ENCODE results near the gene OSM. TPM values are rescaled to one million over a fixed set of nuclear protein-coding genes. Genes with fewer than 3 reads are reported as not detected.

OSM gene
- total and polyA plus RNA-seq, 2 experiments from 2014 or later, result not detected

GRCh38 chr22:30312053-30312452, 45.4 kb upstream of the OSM start:
- DNase-seq, result peak; percentile 91
- H3K9me2 ChIP-seq (ENCODE audit: insufficient read depth), result no peaks in the 10 kb centered on the region
- H3K27ac ChIP-seq, result peak overlapping the region; percentile 78
- peaks cover 10% of the 10 kb centered on the region for H4K20me1 ChIP-seq (ENCODE audit: insufficient read depth)
- no peaks in the 10 kb centered on the region for H3K27me3 ChIP-seq (replicated peaks; ENCODE audit: insufficient read depth)
- peaks cover 79% of the 10 kb centered on the region for H3K79me2 ChIP-seq (ENCODE audit: insufficient read depth)
- in situ Hi-C loops (cut with MboI), result no loop called here
- WGBS, 2 experiments (ENCODE audit: low coverage in 1 of 2, low lambda C conversion rate in 2 of 2, missing lambda C conversion rate in 2 of 2), result 32 to 36% methylated on average over 6 of the region's 6 CpGs
- no peak overlapping the region for H3K4me3 ChIP-seq
- TF ChIP-seq EZH2 (IDR thresholded peaks at IDR 0.05; ENCODE audit: insufficient read depth, poor library complexity, severe bottlenecking), result no peak
- TF ChIP-seq EZH2phosphoT487 (IDR thresholded peaks at IDR 0.05; ENCODE audit: insufficient read depth, low read depth), result no peak
- peak overlapping the region; percentile 31 for H3K4me2 ChIP-seq (ENCODE audit: unreplicated experiment)
- peak overlapping the region; percentile 54 for H3K9ac ChIP-seq
- no peaks in the 10 kb centered on the region for H3K9me3 ChIP-seq (ENCODE audit: low read depth)
- H2AFZ ChIP-seq, result no peak overlapping the region
- H3K36me3 ChIP-seq (ENCODE audit: low read depth), result no peaks in the 10 kb centered on the region
- H3F3A ChIP-seq (ENCODE audit: insufficient read depth), result peaks cover 39% of the 10 kb centered on the region
- peaks cover 44% of the 10 kb centered on the region for H3K4me1 ChIP-seq (ENCODE audit: insufficient read depth)

GRCh38 chr22:30310881-30311771, 44.5 kb upstream of the OSM start:
- Histone ChIP-seq H3K4me3 (no peak overlapping the region), H3K27ac (peak overlapping the region; percentile 78), H3K36me3 (ENCODE audit: low read depth) (no peaks in the 10 kb centered on the region), H3K9me2 (ENCODE audit: insufficient read depth) (no peaks in the 10 kb centered on the region), H2AFZ (no peak overlapping the region), H3K79me2 (ENCODE audit: insufficient read depth) (peaks cover 79% of the 10 kb centered on the region), H3K27me3 (replicated peaks; ENCODE audit: insufficient read depth) (no peaks in the 10 kb centered on the region), H3K9me3 (ENCODE audit: low read depth) (no peaks in the 10 kb centered on the region), H4K20me1 (ENCODE audit: insufficient read depth) (peaks cover 10% of the 10 kb centered on the region), H3K4me2 (ENCODE audit: unreplicated experiment) (peak overlapping the region; percentile 31), H3K9ac (peak overlapping the region; percentile 54), H3F3A (ENCODE audit: insufficient read depth) (peaks cover 42% of the 10 kb centered on the region), H3K4me1 (ENCODE audit: insufficient read depth) (peaks cover 42% of the 10 kb centered on the region)
- in situ Hi-C loops (cut with MboI), result no loop called here
- 39 to 45% methylated on average over 8 of the region's 8 CpGs for WGBS, 2 experiments (ENCODE audit: low coverage in 1 of 2, low lambda C conversion rate in 2 of 2, missing lambda C conversion rate in 2 of 2)
- no peak for TF ChIP-seq EZH2 (IDR thresholded peaks at IDR 0.05; ENCODE audit: insufficient read depth, poor library complexity, severe bottlenecking)
- no peak for TF ChIP-seq EZH2phosphoT487 (IDR thresholded peaks at IDR 0.05; ENCODE audit: insufficient read depth, low read depth)
- peak; percentile 84 for DNase-seq

GRCh38 chr22:30309951-30310741, 43.5 kb upstream of the OSM start:
- Histone ChIP-seq H3K9me3 (ENCODE audit: low read depth) (no peaks in the 10 kb centered on the region), H3K79me2 (ENCODE audit: insufficient read depth) (peaks cover 79% of the 10 kb centered on the region), H2AFZ (no peak overlapping the region), H4K20me1 (ENCODE audit: insufficient read depth) (peaks cover 10% of the 10 kb centered on the region), H3K4me2 (ENCODE audit: unreplicated experiment) (peak overlapping the region; percentile 43), H3F3A (ENCODE audit: insufficient read depth) (peaks cover 42% of the 10 kb centered on the region), H3K4me1 (ENCODE audit: insufficient read depth) (peaks cover 51% of the 10 kb centered on the region), H3K27me3 (replicated peaks; ENCODE audit: insufficient read depth) (no peaks in the 10 kb centered on the region), H3K4me3 (no peak overlapping the region), H3K9ac (peak overlapping the region; percentile 54), H3K9me2 (ENCODE audit: insufficient read depth) (no peaks in the 10 kb centered on the region), H3K36me3 (ENCODE audit: low read depth) (no peaks in the 10 kb centered on the region), H3K27ac (peak overlapping the region; percentile 78)
- DNase-seq, result peak; percentile 87
- WGBS, 2 experiments (ENCODE audit: low coverage in 1 of 2, low lambda C conversion rate in 2 of 2, missing lambda C conversion rate in 2 of 2), result 41 to 42% methylated on average over 7 of the region's 7 CpGs
- in situ Hi-C loops (cut with MboI), result no loop called here
- TF ChIP-seq EZH2phosphoT487 (IDR thresholded peaks at IDR 0.05; ENCODE audit: insufficient read depth, low read depth) (no peak), EZH2 (IDR thresholded peaks at IDR 0.05; ENCODE audit: insufficient read depth, poor library complexity, severe bottlenecking) (no peak)

- Histone ChIP-seq H3K27me3 (replicated peaks; ENCODE audit: insufficient read depth) (no peaks in the 10 kb centered on the region), H3K9me3 (ENCODE audit: low read depth) (no peaks in the 10 kb centered on the region), H3K79me2 (ENCODE audit: insufficient read depth) (peaks cover 81% of the 10 kb centered on the region), H3K4me3 (no peak overlapping the region), H3K9me2 (ENCODE audit: insufficient read depth) (no peaks in the 10 kb centered on the region), H3K36me3 (ENCODE audit: low read depth) (no peaks in the 10 kb centered on the region), H4K20me1 (ENCODE audit: insufficient read depth) (peaks cover 17% of the 10 kb centered on the region), H3K9ac (no peak overlapping the region), H3K27ac (no peak overlapping the region), H3F3A (ENCODE audit: insufficient read depth) (peaks cover 37% of the 10 kb centered on the region), H3K4me1 (ENCODE audit: insufficient read depth) (peaks cover 61% of the 10 kb centered on the region), H2AFZ (no peak overlapping the region), H3K4me2 (ENCODE audit: unreplicated experiment) (no peak overlapping the region)
- TF ChIP-seq EZH2 (IDR thresholded peaks at IDR 0.05; ENCODE audit: insufficient read depth, poor library complexity, severe bottlenecking) (no peak), EZH2phosphoT487 (IDR thresholded peaks at IDR 0.05; ENCODE audit: insufficient read depth, low read depth) (no peak)
- DNase-seq, result peak; percentile 63
- in situ Hi-C loops (cut with MboI), result no loop called here
- 50 to 56% methylated on average over 5 of the region's 5 CpGs for WGBS, 2 experiments (ENCODE audit: low coverage in 1 of 2, low lambda C conversion rate in 2 of 2, missing lambda C conversion rate in 2 of 2)
These were observed 42.0 kb upstream of the OSM start for GRCh38 chr22:30308518-30309230.
